Placental pericyte (primary cell): ENCODE results near the gene U2SURP. TPM values are rescaled to one million over a fixed set of nuclear protein-coding genes. Genes with fewer than 3 reads are reported as not detected.

Source experiments
- small RNA-seq: library from RNA; depleted of rRNA; stranded (forward); fragments of <200 nt; gene quantifications from one replicate; pipeline ENCODE3, GENCODE V24; 2012; ENCODE audit warnings: low replicate concordance
- total RNA-seq: library from RNA; depleted of rRNA; stranded (reverse); fragments of >200 nt; gene quantifications from 2 replicates; pipeline ENCODE4 v1.2.3, GENCODE V29; 2012

Gene U2SURP
- 74.6 and 91.9 TPM in 2 replicates for total RNA-seq

GRCh38 chr3:143001369-143002082, at the start of gene U2SURP:
U2SURP (plus strand) TSS chr3:143001570; CDS start chr3:143001629, 59 bp downstream.

GRCh38 chr3:142963516-142964448, 37.6 kb upstream of the U2SURP start, which contains the start of gene PAQR9:
PAQR9 (minus strand) TSS chr3:142963674; CDS start chr3:142963336, 338 bp downstream.

Small RNAs within 50 kb of the gene (small RNA-seq; reads per million reads assigned to genes)
- not detected for gene AC021074.2

Other genes starting within 250 kb of the U2SURP start
- 0.57 and 5.9 TPM in 2 replicates for gene PCOLCE2, start 112.5 kb upstream of the U2SURP start, total RNA-seq
- gene PAQR9, start 37.9 kb upstream of the U2SURP start, total RNA-seq: not detected in 2 replicates
- gene CHST2, start 118.2 kb downstream of the U2SURP start, total RNA-seq: 10.5 and 69.1 TPM in 2 replicates